Bronchial epithelial cell (primary cell): Measurements from ENCODE around the gene ERVMER34-1. TPM values are rescaled to one million over a fixed set of nuclear protein-coding genes. Genes with fewer than 3 reads are reported as not detected.
A peak's percentile ranks its signal among the peaks of the same experiment; 100 is the strongest.

Experiments
- DNase-seq: peaks from one replicate; pipeline ENCODE4 v3.0.0-alpha.2; 2010; ENCODE audit warnings: low read depth
- FAIRE-seq: peaks from 2 replicates; lab custom pipeline; 2011; peaks lifted over from hg19 to GRCh38; lab: Jason Lieb, UNC
- H3K27me3 ChIP-seq: 2 replicates; pipeline ENCODE4 v1.5.1; 2011; ENCODE audit warnings: low read length; ENCODE audit not compliant: control insufficient read depth, insufficient read depth
- H3K36me3 ChIP-seq: 2 replicates; pipeline ENCODE4 v1.5.1; 2011; ENCODE audit warnings: low read length; ENCODE audit not compliant: control insufficient read depth, insufficient read depth
- H3K4me3 ChIP-seq: 2 replicates; pipeline ENCODE4 v1.5.1; 2011; ENCODE audit warnings: mild to moderate bottlenecking, low read depth, low read length, control low read depth
- CTCF ChIP-seq: IDR thresholded peaks from 2 replicates; pipeline ENCODE4 v1.5.1; 2011; ENCODE audit warnings: mild to moderate bottlenecking, moderate library complexity, low read length, control low read depth, inconsistent platforms; ENCODE audit not compliant: insufficient read depth, severe bottlenecking
- total RNA-seq: library from RNA; depleted of rRNA; stranded (reverse); fragments of >200 nt; gene quantifications from 2 replicates; pipeline ENCODE4 v1.2.1, GENCODE V29; 2014

The ERVMER34-1 gene
- total RNA-seq, 1 donor from 2014 or later: 3.2 TPM

- FAIRE-seq: no peak
- DNase-seq: no peak
- Histone ChIP-seq H3K4me3 (no peak overlapping the region), H3K36me3 (no peaks in the 10 kb centered on the region), H3K27me3 (no peaks in the 10 kb centered on the region)
- no peak for TF ChIP-seq CTCF
Measured at GRCh38 chr4:52752936-52753335, 1.7 kb upstream of the ERVMER34-1 start.

- FAIRE-seq: no peak
- Histone ChIP-seq H3K36me3 (no peaks in the 10 kb centered on the region), H3K4me3 (peak overlapping the region; percentile 59), H3K27me3 (no peaks in the 10 kb centered on the region)
- DNase-seq: peak; percentile 59
- no peak for TF ChIP-seq CTCF
Measured at GRCh38 chr4:52751487-52751911, 274 bp upstream of the ERVMER34-1 start.

- no peaks in the 10 kb centered on the region for H3K27me3 ChIP-seq
- H3K36me3 ChIP-seq: no peaks in the 10 kb centered on the region
- FAIRE-seq: no peak
- H3K4me3 ChIP-seq: no peak overlapping the region
- DNase-seq: no peak
- no peak for TF ChIP-seq CTCF
Measured at GRCh38 chr4:52750213-52750612, 1.0 kb downstream of the ERVMER34-1 start.

- TF ChIP-seq CTCF: no peak
- DNase-seq (no peak), FAIRE-seq (peak; percentile 81)
- no peaks in the 10 kb centered on the region for H3K36me3 ChIP-seq
- H3K4me3 ChIP-seq: no peak overlapping the region
- no peaks in the 10 kb centered on the region for H3K27me3 ChIP-seq
Measured at GRCh38 chr4:52748432-52748831, 2.8 kb downstream of the ERVMER34-1 start.

GRCh38 chr4:52744588-52744987, 6.6 kb downstream of the ERVMER34-1 start:
- FAIRE-seq: peak; percentile 7
- Histone ChIP-seq H3K4me3 (no peak overlapping the region), H3K36me3 (no peaks in the 10 kb centered on the region), H3K27me3 (no peaks in the 10 kb centered on the region)
- no peak for DNase-seq
- TF ChIP-seq CTCF: no peak

GRCh38 chr4:52743444-52744019, 7.7 kb downstream of the ERVMER34-1 start:
- H3K4me3 ChIP-seq: no peak overlapping the region
- no peak for TF ChIP-seq CTCF
- peak; percentile 23 for FAIRE-seq
- H3K27me3 ChIP-seq: no peaks in the 10 kb centered on the region
- H3K36me3 ChIP-seq: no peaks in the 10 kb centered on the region
- DNase-seq: no peak
